Mesodermal cell (in vitro differentiated cells): ENCODE measurements around the gene AKR1B15.
"Not testable (repeated sequence)": the region's sequence is repeated elsewhere in the genome, so short reads cannot be mapped to it uniquely, and the experiment has no call there.

Experiments
- H3K27ac ChIP-seq: 2 replicates; pipeline ENCODE4 v1.7.0; 2013; ENCODE audit warnings: mild to moderate bottlenecking, low read depth, low read length, moderate library complexity; ENCODE audit not compliant: severe bottlenecking
- H3K36me3 ChIP-seq: 2 replicates; pipeline ENCODE4 v1.7.1; 2013; ENCODE audit warnings: mild to moderate bottlenecking, low read length, moderate library complexity; ENCODE audit not compliant: control insufficient read depth, insufficient read depth
- H3K4me1 ChIP-seq: one replicate; pipeline ENCODE4 v1.7.1; 2013; ENCODE audit warnings: mild to moderate bottlenecking, low read length; ENCODE audit not compliant: insufficient read depth, control insufficient read depth, poor library complexity, severe bottlenecking
- H3K4me3 ChIP-seq: 2 replicates; pipeline ENCODE4 v1.7.0; 2013; ENCODE audit warnings: low read length, control low read depth, mild to moderate bottlenecking; ENCODE audit not compliant: insufficient read depth, poor library complexity, severe bottlenecking; ENCODE audit errors: extremely low read depth
- H3K9me3 ChIP-seq: 2 replicates; pipeline ENCODE4 v1.7.1; 2013; ENCODE audit warnings: mild to moderate bottlenecking, low read length, moderate library complexity; ENCODE audit not compliant: control insufficient read depth
- WGBS, 2 experiments: methylation state at CpG; one replicate each; pipeline ENCODE4 v1.1.5; 2013; ENCODE audit warnings: missing lambda C conversion rate in 2 of 2; ENCODE audit not compliant: insufficient coverage in 2 of 2; 5-methylcytosine and 5-hydroxymethylcytosine counted together

Gene AKR1B15

DNA sequence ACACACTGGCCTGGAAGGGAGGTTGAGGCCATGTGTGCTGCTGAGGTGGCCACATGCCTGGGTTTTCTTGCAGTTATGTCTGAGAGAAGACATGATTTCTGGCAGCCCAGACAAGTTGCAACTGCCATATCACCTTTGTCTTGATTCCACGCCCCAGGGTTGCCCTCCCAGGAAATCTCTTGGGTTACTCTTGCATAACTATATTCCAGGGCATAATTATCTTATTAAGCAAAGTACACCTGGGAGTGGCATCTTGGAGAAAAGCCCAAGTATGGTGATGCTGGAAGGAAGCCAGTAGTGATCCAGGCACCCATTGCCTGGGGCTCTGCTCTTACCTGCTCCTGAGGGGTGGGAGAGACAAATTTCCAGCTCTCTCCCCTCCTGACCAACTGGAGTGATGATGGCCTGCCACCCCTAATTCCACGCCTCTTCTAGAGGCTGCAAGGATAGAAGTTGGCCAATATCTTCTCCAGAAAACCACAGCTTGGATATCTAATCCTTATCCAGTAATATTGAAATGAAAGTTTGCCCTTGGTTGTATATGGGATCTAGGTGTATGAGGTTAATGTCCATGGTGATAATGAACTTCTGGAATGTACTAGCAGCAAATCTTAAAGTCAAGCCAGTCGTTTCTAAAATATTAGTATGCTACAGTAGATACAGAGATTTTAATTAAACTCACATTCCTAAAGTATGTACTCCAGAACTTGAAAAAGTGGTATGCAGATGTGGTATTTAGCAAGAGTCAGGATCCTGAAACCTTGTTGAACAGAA is 16.5 kb upstream of the AKR1B15 start:
- no peak overlapping the region for H3K4me3 ChIP-seq
- no peaks in the 10 kb centered on the region for H3K36me3 ChIP-seq
- no peaks in the 10 kb centered on the region for H3K9me3 ChIP-seq
- H3K4me1 ChIP-seq = no peaks in the 10 kb centered on the region
- H3K27ac ChIP-seq = no peak overlapping the region
- 86% methylated on average over 1 of the region's 3 CpGs; no CpG with 5 or more reads in 1 of the 2 experiments for WGBS, 2 experiments

DNA sequence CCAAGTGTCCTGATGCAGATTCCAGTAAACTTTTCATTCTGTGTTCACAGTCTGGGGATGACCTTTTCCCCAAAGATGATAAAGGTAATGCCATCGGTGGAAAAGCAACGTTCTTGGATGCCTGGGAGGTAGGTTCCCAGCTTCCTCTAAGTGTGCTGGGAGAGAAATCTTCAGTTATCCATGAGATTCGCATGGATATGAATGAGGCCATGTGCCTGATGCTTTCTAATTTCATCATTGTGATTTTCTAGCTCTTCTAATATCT is 16.0 kb upstream of the AKR1B15 start:
- H3K27ac ChIP-seq = no peak overlapping the region
- no peaks in the 10 kb centered on the region for H3K36me3 ChIP-seq
- H3K9me3 ChIP-seq = no peaks in the 10 kb centered on the region
- H3K4me3 ChIP-seq = no peak overlapping the region
- no peaks in the 10 kb centered on the region for H3K4me1 ChIP-seq
- 85 to 94% methylated on average over 2 to 3 of the region's 3 CpGs for WGBS, 2 experiments

DNA sequence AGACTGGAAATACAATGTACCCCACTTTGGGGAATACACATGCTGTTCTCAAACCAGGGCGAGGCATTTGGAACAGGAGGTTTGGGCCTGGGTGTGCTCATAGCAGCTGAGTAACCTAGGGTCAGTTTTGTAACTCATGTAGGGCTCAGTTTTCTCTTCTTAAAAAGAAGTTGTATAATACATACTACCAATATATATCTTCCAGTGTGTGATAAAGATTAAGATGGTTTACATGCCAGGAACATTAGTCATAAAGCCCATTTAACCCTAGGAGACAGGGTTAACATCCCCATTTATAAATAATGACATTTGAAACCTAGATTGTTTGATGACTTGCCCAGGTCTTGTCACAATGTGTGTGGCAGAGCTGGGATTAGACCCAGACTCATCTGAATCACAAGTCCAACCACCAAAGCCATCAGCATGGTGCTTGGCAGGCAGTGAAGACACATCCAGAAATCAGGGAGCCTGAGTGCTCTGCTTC is 15.6 kb upstream of the AKR1B15 start:
- Histone ChIP-seq H3K4me1 (no peaks in the 10 kb centered on the region), H3K4me3 (no peak overlapping the region), H3K27ac (no peak overlapping the region), H3K9me3 (no peaks in the 10 kb centered on the region), H3K36me3 (no peaks in the 10 kb centered on the region)
- 60 to 88% methylated on average over 1 of the region's 1 CpG for WGBS, 2 experiments

DNA sequence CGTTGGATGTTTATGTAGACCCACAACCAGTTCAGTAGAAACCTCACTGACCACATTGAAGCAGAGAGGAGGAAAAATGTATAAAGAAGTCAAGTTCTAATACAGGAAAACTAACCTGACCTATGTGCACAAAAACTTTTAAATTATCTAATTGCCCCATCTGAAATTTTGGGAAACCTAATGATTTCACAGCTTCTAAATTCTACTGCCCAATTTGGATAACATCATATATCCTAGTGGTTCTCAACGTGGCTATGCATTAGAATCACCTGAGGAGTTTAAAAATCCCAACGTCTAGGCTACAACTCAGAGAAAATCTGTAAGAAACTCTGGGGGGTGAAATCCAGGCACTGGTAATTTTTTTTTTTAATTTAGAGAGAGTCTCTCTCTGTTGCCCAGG is 14.3 kb upstream of the AKR1B15 start:
- no peak overlapping the region for H3K4me3 ChIP-seq
- no peak overlapping the region for H3K27ac ChIP-seq
- H3K4me1 ChIP-seq = no peaks in the 10 kb centered on the region
- no peaks in the 10 kb centered on the region for H3K9me3 ChIP-seq
- H3K36me3 ChIP-seq = no peaks in the 10 kb centered on the region
- 83 to 100% methylated on average over 1 to 2 of the region's 3 CpGs for WGBS, 2 experiments

DNA sequence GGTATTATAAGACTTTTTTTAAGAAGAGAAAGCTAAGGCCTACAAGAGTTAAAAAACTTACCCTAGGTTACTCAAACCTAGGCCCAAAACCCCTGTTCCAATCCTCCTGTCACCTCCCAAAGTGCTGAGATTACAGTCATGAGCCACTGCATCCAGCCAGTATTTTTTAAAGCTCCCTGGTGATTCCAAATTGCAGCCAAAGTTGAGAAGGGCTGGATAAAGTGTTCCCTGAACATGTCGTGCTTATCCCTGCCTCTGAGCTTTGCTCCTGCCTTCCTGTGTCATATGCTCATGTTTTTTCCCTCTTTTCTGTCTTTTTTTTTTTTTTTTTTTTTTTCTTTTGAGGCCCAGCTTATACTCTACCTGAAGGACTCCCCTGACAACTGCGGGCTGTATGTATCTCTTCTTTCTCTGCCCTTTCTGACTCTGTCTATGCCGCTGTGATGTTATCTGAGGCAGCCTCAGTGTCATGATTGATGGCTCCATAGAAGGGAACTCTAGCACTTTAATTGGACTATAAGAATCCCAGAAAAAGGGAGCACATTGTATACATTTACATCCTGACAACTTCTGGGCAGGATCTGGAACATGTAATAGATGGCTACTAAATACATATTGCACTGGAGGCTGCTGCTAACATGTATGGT is 13.5 kb upstream of the AKR1B15 start:
- Histone ChIP-seq H3K4me1 (no peaks in the 10 kb centered on the region), H3K9me3 (no peaks in the 10 kb centered on the region), H3K27ac (no peak overlapping the region), H3K4me3 (no peak overlapping the region), H3K36me3 (no peaks in the 10 kb centered on the region)
- 60% methylated on average over 1 of the region's 3 CpGs; no CpG with 5 or more reads in 1 of the 2 experiments for WGBS, 2 experiments

DNA sequence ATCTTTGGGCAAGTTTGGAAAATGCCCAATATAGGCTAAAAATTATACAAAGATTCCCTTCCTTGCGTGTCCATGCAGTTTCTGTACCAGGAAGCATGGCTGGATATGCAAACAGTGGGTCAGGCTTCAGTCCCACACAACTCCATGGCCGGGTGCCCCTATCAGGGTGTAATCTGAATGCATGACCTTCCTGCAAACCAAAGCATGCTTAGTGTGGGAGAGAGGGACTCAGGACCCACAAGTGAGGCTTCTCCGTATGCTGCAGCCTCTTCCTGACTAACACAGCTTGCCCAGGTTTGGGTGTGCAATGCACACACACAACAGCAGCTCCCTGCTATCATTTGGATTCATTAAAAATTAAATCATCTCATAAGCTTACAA is 13.0 kb upstream of the AKR1B15 start:
- H3K27ac ChIP-seq = no peak overlapping the region
- 100% methylated on average over 1 of the region's 3 CpGs; no CpG with 5 or more reads in 1 of the 2 experiments for WGBS, 2 experiments
- no peaks in the 10 kb centered on the region for H3K36me3 ChIP-seq
- no peak overlapping the region for H3K4me3 ChIP-seq
- H3K9me3 ChIP-seq = no peaks in the 10 kb centered on the region
- no peaks in the 10 kb centered on the region for H3K4me1 ChIP-seq

DNA sequence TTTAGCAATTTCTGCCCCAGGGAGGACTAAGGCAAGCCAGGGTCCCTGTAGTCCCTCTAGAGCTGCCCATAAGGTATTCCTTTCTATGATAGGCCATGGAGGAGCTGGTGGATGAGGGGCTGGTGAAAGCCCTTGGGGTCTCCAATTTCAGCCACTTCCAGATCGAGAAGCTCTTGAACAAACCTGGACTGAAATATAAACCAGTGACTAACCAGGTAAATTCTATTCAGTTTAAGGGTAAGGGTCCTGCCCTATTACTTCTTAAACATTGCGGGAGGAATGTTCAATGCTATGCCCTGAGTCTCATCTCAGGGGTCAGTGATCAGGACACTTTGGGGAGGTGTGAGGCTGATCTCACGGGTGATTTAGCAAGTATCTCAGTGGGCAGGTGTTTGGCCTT is 12.4 kb upstream of the AKR1B15 start:
- H3K4me1 ChIP-seq, H3K9me3 ChIP-seq, H3K27ac ChIP-seq, H3K36me3 ChIP-seq, H3K4me3 ChIP-seq: not testable (repeated sequence)
- 100% methylated on average over 1 to 2 of the region's 3 CpGs for WGBS, 2 experiments

DNA sequence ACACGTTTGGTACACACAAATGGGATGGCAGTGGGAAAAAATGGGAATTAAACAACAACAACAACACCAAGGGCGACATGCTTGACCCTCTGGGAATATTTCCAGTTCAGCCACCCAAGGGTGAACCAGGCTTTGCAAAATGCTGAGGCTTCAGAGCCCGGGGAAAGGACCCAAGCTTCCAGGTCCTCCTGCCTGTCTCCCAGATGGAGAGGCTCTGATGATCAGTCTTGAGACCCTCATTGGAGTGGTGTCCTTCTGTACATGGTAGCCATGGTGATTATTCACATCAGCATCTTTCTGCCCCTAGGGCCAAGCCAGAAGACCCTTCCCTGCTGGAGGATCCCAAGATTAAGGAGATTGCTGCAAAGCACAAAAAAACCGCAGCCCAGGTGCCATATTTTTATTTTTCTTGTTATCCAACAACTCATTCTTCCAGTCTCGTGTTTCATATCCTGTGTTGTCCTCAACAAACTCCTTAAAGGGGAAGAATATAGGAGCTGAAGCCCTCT is 11.6 kb upstream of the AKR1B15 start:
- WGBS, 2 experiments = 86 to 100% methylated on average over 1 of the region's 5 CpGs
- not testable (repeated sequence) for H3K36me3 ChIP-seq, H3K4me1 ChIP-seq, H3K9me3 ChIP-seq, H3K4me3 ChIP-seq, H3K27ac ChIP-seq

DNA sequence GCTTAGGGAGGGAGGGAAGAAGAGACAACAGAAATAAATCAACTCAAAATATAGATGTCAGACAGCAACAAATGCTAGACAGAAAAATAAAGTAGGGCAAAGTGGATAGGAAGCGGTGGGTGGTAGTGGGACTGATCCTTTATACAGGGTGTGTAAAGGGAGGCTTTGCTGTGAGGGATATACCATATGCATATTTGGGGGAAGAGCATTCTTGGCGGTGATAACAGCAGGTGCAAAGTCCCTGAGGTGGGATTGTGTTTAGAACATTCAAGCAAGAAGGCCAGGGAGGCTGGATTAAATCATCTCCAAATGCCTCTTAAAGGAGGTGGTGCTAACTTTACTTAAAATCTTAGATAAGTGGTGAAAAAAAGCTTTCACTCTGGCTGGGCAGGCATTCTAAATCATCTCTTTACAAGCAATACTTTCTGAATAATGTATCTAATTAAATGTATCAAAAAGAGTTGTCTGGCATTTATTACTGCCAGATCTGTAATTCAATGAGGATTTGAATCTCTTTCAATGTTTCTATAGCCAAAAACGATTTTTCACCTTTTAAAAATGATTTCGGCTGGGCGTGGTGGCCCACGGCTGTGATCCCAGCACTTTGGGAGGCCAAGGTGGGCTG is 9.4 kb upstream of the AKR1B15 start:
- Histone ChIP-seq H3K4me3 (no peak overlapping the region), H3K9me3 (no peaks in the 10 kb centered on the region), H3K27ac (no peak overlapping the region), H3K36me3 (no peaks in the 10 kb centered on the region), H3K4me1 (no peaks in the 10 kb centered on the region)
- 83 to 85% methylated on average over 5 to 6 of the region's 6 CpGs for WGBS, 2 experiments

DNA sequence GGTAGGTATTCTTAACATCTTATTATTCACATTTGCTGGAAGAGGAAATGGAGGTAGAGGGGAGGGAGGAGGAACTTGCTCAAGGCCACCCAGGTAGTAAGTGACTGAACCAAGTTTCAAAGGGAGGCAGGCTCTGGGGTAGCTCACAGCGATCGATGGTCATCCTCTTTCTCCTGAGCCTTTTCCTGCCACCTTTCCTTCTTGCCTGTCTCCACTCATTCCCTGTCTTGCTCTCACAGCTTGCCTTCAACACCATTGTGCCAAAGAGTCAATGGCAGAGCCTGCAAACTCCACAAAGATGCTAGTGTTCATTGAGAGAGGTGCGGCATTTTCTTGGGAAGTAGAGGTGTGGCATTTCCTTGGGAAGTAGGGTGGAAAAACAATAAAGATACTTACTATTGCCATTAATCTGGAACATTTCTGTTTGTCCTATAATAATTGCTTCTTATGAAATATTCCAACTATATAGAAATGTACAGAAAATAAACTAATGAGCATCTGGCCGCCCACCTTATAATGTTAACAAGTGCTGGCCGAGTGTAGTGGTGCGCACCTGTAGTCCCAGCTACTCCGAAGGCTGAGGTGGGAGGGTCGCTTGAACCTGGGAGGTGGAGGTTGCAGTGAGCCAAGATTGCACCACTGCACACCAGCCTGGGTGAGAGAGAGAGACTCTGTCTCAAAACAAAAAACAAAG is 7.3 kb upstream of the AKR1B15 start:
- H3K4me3 ChIP-seq, H3K9me3 ChIP-seq, H3K27ac ChIP-seq, H3K4me1 ChIP-seq, H3K36me3 ChIP-seq: not testable (repeated sequence)
- WGBS, 2 experiments = 77 to 89% methylated on average over 2 to 5 of the region's 8 CpGs
